Stomach (tissue), 4 donors: Measurements from ENCODE around the gene MICAL3.

Experiments
- POLR2A ChIP-seq, 4 donors: fragments of 450-650 bp; IDR thresholded peaks; one replicate each; pipeline ENCODE4 v1.6.1; 2016; ENCODE audit warnings: antibody characterized with exemption in 4 of 4, control low read depth in 2 of 4, mild to moderate bottlenecking in 1 of 4, moderate library complexity in 1 of 4
- POLR2AphosphoS5 ChIP-seq, 3 donors: sonication (generic); formaldehyde crosslinking; IDR thresholded peaks; one replicate each; pipeline ENCODE4 v1.6.1; 2016; ENCODE audit warnings: antibody characterized with exemption in 3 of 3

DNA sequence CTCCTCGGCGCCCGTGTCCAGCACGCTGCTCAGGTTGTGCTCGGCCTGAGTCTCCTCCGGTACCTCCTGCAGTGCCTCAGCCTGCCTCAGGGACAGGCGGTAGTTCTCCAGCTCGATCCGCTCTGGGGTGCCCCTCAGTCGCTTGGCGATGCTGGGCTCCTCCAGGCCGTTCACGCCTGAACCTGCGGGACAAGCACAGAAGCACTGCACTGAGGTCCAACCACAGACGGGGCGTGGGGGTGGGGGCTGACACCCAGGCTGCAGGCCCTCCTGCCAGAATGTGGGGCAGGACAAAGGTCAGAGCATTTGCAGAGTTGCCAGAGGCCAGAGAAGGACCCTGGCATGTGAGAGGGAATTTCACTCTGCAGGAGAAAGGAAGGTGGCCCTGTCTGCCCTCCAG lies 182.5 kb downstream of the MICAL3 start:
- TF ChIP-seq POLR2A (IDR thresholded peaks at IDR 0.05) (no peak), POLR2AphosphoS5 (IDR thresholded peaks at IDR 0.05) (no peak)
